WTC11 (cell line): ENCODE measurements around the gene ING5.

ENCODE experiments used
- CTCF ChIP-seq: fragments of 200-600 bp; IDR thresholded peaks from 2 replicates; pipeline ENCODE4 v1.8.0; 2022; ENCODE audit warnings: antibody characterized with exemption
- E2F4 ChIP-seq: sonication (generic); formaldehyde crosslinking; IDR thresholded peaks from 2 replicates; pipeline ENCODE4 v1.8.1; 2022; ENCODE audit warnings: low read depth, mild to moderate bottlenecking, moderate library complexity, missing genetic modification reagents, borderline replicate concordance
- MAX ChIP-seq: sonication (generic); formaldehyde crosslinking; IDR thresholded peaks from 2 replicates; pipeline ENCODE4 v1.8.0; 2022; ENCODE audit warnings: mild to moderate bottlenecking, missing genetic modification reagents

- no peak for TF ChIP-seq MAX
- TF ChIP-seq E2F4: no peak
- TF ChIP-seq CTCF: no peak
Observed at GRCh38 chr2:241772063-241772499, 70.2 kb downstream of the ING5 start.
